ENCODE data around the gene CDKN2A. TPM values are rescaled to one million over a fixed set of nuclear protein-coding genes. Genes with fewer than 3 reads are reported as not detected.

CDKN2A gene
- total RNA-seq, 1 experiment from 2014 or later: 0.57 TPM

DNA sequence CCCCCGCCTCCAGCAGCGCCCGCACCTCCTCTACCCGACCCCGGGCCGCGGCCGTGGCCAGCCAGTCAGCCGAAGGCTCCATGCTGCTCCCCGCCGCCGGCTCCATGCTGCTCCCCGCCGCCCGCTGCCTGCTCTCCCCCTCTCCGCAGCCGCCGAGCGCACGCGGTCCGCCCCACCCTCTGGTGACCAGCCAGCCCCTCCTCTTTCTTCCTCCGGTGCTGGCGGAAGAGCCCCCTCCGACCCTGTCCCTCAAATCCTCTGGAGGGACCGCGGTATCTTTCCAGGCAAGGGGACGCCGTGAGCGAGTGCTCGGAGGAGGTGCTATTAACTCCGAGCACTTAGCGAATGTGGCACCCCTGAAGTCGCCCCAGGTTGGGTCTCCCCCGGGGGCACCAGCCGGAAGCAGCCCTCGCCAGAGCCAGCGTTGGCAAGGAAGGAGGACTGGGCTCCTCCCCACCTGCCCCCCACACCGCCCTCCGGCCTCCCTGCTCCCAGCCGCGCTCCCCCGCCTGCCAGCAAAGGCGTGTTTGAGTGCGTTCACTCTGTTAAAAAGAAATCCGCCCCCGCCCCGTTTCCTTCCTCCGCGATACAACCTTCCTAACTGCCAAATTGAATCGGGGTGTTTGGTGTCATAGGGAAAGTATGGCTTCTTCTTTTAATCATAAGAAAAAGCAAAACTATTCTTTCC, 19.3 kb downstream of the CDKN2A start:
- ChIA-PET CTCF (interaction anchor here (1.0 kb wide), 1 partner anchor 34 kb away, joined by 3 read pairs; the partner anchor contains the start of gene CDKN2B), POLR2A (no interaction called here)
- no peaks in the 10 kb centered on the region for H3K9me3 Mint-ChIP-seq
- peaks cover 26% of the 10 kb centered on the region for H3K4me1 Mint-ChIP-seq
- DNase-seq (ENCODE audit: low spot score): peak; percentile 87
- H3K27me3 Mint-ChIP-seq (ENCODE audit: low read depth): peaks cover 100% of the 10 kb centered on the region
- ATAC-seq: peak; percentile 74
- no peak overlapping the region for H3K27ac Mint-ChIP-seq
- no peaks in the 10 kb centered on the region for H3K36me3 Mint-ChIP-seq
- H3K4me3 Mint-ChIP-seq: peak overlapping the region; percentile 63
- TF ChIP-seq ELF4 (CRISPR knock-in tag; IDR thresholded peaks at IDR 0.05; ENCODE audit: low read depth) (no peak), ETV6 (CRISPR knock-in tag; IDR thresholded peaks at IDR 0.05) (peak; percentile 77), RORB (CRISPR knock-in tag; IDR thresholded peaks at IDR 0.05) (no peak), JUN (CRISPR knock-in tag; IDR thresholded peaks at IDR 0.05) (no peak), GTF2I (CRISPR knock-in tag; conservative IDR thresholded peaks at IDR 0.05) (no peak), NFYB (CRISPR knock-in tag; conservative IDR thresholded peaks at IDR 0.05; ENCODE audit: low read depth) (0 out of 2 replicates have a peak, but pooled peaks have one; percentile 11), TCF7 (CRISPR knock-in tag; IDR thresholded peaks at IDR 0.05; ENCODE audit: low read depth) (no peak), ZNF263 (CRISPR knock-in tag; IDR thresholded peaks at IDR 0.05; ENCODE audit: low read depth) (no peak), ZNF396 (CRISPR knock-in tag; IDR thresholded peaks at IDR 0.05; ENCODE audit: borderline replicate concordance) (no peak), TEAD1 (CRISPR knock-in tag; IDR thresholded peaks at IDR 0.05) (peak; percentile 45; the same call in 1 of the 2 replicates), SMAD3 (CRISPR knock-in tag; IDR thresholded peaks at IDR 0.05; ENCODE audit: borderline replicate concordance) (no peak), GABPB1 (CRISPR knock-in tag; IDR thresholded peaks at IDR 0.05) (no peak), IRF2 (CRISPR knock-in tag; IDR thresholded peaks at IDR 0.05; ENCODE audit: borderline replicate concordance, low read depth) (no peak), OVOL2 (CRISPR knock-in tag; IDR thresholded peaks at IDR 0.05; ENCODE audit: borderline replicate concordance) (no peak), FOXJ3 (CRISPR knock-in tag; IDR thresholded peaks at IDR 0.05; ENCODE audit: borderline replicate concordance) (no peak), ZNF121 (CRISPR knock-in tag; IDR thresholded peaks at IDR 0.05) (no peak)
- TF ChIP-seq, protein P1, sequence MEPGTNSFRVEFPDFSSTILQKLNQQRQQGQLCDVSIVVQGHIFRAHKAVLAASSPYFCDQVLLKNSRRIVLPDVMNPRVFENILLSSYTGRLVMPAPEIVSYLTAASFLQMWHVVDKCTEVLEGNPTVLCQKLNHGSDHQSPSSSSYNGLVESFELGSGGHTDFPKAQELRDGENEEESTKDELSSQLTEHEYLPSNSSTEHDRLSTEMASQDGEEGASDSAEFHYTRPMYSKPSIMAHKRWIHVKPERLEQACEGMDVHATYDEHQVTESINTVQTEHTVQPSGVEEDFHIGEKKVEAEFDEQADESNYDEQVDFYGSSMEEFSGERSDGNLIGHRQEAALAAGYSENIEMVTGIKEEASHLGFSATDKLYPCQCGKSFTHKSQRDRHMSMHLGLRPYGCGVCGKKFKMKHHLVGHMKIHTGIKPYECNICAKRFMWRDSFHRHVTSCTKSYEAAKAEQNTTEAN (CRISPR knock-in tag; IDR thresholded peaks at IDR 0.05): no peak
- TF ChIP-seq, protein P2, sequence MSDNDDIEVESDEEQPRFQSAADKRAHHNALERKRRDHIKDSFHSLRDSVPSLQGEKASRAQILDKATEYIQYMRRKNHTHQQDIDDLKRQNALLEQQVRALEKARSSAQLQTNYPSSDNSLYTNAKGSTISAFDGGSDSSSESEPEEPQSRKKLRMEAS (CRISPR knock-in tag; IDR thresholded peaks at IDR 0.05): peak; percentile 73; the same call in 1 of the 2 replicates
- TF ChIP-seq, protein P3, sequence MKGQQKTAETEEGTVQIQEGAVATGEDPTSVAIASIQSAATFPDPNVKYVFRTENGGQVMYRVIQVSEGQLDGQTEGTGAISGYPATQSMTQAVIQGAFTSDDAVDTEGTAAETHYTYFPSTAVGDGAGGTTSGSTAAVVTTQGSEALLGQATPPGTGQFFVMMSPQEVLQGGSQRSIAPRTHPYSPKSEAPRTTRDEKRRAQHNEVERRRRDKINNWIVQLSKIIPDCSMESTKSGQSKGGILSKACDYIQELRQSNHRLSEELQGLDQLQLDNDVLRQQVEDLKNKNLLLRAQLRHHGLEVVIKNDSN (CRISPR knock-in tag; IDR thresholded peaks at IDR 0.05): peak; percentile 33; the same call in 1 of the 2 replicates
- TF ChIP-seq, protein P4, sequence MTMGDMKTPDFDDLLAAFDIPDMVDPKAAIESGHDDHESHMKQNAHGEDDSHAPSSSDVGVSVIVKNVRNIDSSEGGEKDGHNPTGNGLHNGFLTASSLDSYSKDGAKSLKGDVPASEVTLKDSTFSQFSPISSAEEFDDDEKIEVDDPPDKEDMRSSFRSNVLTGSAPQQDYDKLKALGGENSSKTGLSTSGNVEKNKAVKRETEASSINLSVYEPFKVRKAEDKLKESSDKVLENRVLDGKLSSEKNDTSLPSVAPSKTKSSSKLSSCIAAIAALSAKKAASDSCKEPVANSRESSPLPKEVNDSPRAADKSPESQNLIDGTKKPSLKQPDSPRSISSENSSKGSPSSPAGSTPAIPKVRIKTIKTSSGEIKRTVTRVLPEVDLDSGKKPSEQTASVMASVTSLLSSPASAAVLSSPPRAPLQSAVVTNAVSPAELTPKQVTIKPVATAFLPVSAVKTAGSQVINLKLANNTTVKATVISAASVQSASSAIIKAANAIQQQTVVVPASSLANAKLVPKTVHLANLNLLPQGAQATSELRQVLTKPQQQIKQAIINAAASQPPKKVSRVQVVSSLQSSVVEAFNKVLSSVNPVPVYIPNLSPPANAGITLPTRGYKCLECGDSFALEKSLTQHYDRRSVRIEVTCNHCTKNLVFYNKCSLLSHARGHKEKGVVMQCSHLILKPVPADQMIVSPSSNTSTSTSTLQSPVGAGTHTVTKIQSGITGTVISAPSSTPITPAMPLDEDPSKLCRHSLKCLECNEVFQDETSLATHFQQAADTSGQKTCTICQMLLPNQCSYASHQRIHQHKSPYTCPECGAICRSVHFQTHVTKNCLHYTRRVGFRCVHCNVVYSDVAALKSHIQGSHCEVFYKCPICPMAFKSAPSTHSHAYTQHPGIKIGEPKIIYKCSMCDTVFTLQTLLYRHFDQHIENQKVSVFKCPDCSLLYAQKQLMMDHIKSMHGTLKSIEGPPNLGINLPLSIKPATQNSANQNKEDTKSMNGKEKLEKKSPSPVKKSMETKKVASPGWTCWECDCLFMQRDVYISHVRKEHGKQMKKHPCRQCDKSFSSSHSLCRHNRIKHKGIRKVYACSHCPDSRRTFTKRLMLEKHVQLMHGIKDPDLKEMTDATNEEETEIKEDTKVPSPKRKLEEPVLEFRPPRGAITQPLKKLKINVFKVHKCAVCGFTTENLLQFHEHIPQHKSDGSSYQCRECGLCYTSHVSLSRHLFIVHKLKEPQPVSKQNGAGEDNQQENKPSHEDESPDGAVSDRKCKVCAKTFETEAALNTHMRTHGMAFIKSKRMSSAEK (CRISPR knock-in tag; IDR thresholded peaks at IDR 0.05; ENCODE audit: borderline replicate concordance): no peak
- TF ChIP-seq, protein P5, sequence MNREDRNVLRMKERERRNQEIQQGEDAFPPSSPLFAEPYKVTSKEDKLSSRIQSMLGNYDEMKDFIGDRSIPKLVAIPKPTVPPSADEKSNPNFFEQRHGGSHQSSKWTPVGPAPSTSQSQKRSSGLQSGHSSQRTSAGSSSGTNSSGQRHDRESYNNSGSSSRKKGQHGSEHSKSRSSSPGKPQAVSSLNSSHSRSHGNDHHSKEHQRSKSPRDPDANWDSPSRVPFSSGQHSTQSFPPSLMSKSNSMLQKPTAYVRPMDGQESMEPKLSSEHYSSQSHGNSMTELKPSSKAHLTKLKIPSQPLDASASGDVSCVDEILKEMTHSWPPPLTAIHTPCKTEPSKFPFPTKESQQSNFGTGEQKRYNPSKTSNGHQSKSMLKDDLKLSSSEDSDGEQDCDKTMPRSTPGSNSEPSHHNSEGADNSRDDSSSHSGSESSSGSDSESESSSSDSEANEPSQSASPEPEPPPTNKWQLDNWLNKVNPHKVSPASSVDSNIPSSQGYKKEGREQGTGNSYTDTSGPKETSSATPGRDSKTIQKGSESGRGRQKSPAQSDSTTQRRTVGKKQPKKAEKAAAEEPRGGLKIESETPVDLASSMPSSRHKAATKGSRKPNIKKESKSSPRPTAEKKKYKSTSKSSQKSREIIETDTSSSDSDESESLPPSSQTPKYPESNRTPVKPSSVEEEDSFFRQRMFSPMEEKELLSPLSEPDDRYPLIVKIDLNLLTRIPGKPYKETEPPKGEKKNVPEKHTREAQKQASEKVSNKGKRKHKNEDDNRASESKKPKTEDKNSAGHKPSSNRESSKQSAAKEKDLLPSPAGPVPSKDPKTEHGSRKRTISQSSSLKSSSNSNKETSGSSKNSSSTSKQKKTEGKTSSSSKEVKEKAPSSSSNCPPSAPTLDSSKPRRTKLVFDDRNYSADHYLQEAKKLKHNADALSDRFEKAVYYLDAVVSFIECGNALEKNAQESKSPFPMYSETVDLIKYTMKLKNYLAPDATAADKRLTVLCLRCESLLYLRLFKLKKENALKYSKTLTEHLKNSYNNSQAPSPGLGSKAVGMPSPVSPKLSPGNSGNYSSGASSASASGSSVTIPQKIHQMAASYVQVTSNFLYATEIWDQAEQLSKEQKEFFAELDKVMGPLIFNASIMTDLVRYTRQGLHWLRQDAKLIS (CRISPR knock-in tag; IDR thresholded peaks at IDR 0.05; ENCODE audit: borderline replicate concordance): no peak
- TF ChIP-seq, protein P6, sequence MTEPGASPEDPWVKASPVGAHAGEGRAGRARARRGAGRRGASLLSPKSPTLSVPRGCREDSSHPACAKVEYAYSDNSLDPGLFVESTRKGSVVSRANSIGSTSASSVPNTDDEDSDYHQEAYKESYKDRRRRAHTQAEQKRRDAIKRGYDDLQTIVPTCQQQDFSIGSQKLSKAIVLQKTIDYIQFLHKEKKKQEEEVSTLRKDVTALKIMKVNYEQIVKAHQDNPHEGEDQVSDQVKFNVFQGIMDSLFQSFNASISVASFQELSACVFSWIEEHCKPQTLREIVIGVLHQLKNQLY (CRISPR knock-in tag; IDR thresholded peaks at IDR 0.05): no peak
- TF ChIP-seq, protein P7, sequence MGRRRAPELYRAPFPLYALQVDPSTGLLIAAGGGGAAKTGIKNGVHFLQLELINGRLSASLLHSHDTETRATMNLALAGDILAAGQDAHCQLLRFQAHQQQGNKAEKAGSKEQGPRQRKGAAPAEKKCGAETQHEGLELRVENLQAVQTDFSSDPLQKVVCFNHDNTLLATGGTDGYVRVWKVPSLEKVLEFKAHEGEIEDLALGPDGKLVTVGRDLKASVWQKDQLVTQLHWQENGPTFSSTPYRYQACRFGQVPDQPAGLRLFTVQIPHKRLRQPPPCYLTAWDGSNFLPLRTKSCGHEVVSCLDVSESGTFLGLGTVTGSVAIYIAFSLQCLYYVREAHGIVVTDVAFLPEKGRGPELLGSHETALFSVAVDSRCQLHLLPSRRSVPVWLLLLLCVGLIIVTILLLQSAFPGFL (CRISPR knock-in tag; IDR thresholded peaks at IDR 0.05; ENCODE audit: borderline replicate concordance): no peak
- TF ChIP-seq, protein P8, sequence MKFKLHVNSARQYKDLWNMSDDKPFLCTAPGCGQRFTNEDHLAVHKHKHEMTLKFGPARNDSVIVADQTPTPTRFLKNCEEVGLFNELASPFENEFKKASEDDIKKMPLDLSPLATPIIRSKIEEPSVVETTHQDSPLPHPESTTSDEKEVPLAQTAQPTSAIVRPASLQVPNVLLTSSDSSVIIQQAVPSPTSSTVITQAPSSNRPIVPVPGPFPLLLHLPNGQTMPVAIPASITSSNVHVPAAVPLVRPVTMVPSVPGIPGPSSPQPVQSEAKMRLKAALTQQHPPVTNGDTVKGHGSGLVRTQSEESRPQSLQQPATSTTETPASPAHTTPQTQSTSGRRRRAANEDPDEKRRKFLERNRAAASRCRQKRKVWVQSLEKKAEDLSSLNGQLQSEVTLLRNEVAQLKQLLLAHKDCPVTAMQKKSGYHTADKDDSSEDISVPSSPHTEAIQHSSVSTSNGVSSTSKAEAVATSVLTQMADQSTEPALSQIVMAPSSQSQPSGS (CRISPR knock-in tag; IDR thresholded peaks at IDR 0.05; ENCODE audit: borderline replicate concordance, low read depth): no peak

Measured in WTC11 (cell line).